Muscle of leg (tissue), 11 donors: ENCODE measurements around the gene FCHSD2. TPM values are rescaled to one million over a fixed set of nuclear protein-coding genes. Genes with fewer than 3 reads are reported as not detected.
"Not testable (repeated sequence)": the region's sequence is repeated elsewhere in the genome, so short reads cannot be mapped to it uniquely, and the experiment has no call there.

Experiments used
- DNase-seq: peaks from one replicate; pipeline ENCODE4 v3.0.0; 2013
- H3K27ac ChIP-seq: one replicate; pipeline ENCODE4 v1.5.1; 2013; ENCODE audit warnings: mild to moderate bottlenecking, low read length, control low read depth
- H3K27me3 ChIP-seq: one replicate; pipeline ENCODE4 v1.6.1; 2013; ENCODE audit warnings: low read length; ENCODE audit not compliant: control insufficient read depth, insufficient read depth
- H3K36me3 ChIP-seq: one replicate; pipeline ENCODE4 v1.6.1; 2013; ENCODE audit warnings: low read length; ENCODE audit not compliant: control insufficient read depth, insufficient read depth
- H3K4me1 ChIP-seq: one replicate; pipeline ENCODE4 v1.6.1; 2013; ENCODE audit warnings: low read length; ENCODE audit not compliant: control insufficient read depth, insufficient read depth
- H3K4me3 ChIP-seq: one replicate; pipeline ENCODE4 v1.5.1; 2013; ENCODE audit warnings: low read length, control low read depth
- H3K9me3 ChIP-seq: replicated peaks from 2 replicates; pipeline ENCODE4 v1.6.1; 2013; ENCODE audit warnings: low read depth, low read length; ENCODE audit not compliant: control insufficient read depth
- WGBS: methylation state at CpG from one replicate; pipeline ENCODE4 v1.1.5; 2013; ENCODE audit warnings: missing lambda C conversion rate; ENCODE audit not compliant: insufficient coverage; 5-methylcytosine and 5-hydroxymethylcytosine counted together
- polyA plus RNA-seq, 8 donors: library from polyadenylated mRNA; unstranded; fragments of 120-200 nt; gene quantifications; one replicate each; pipeline versions ENCODE4 v1.2.1 to v1.2.3, GENCODE V29; 2013; ENCODE audit warnings: inconsistent platforms in 1 of 8, low replicate concordance in 1 of 8; ENCODE audit not compliant: insufficient read length in 8 of 8, insufficient read depth in 1 of 8
- total RNA-seq: library from RNA; stranded (reverse); fragments of 120-200 nt; gene quantifications from one replicate; pipeline ENCODE4 v1.2.4, GENCODE V29; 2013

The FCHSD2 gene
- total and polyA plus RNA-seq, 9 donors, result 13.7 to 29.3 (median 24.2) TPM

GRCh38 chr11:72989727-72990126 lies 152.4 kb downstream of the FCHSD2 start:
- H3K4me3 ChIP-seq, result no peak overlapping the region
- H3K9me3 ChIP-seq, result no peaks in the 10 kb centered on the region
- H3K27ac ChIP-seq, result no peak overlapping the region
- H3K27me3 ChIP-seq, result no peaks in the 10 kb centered on the region
- peaks cover under 1% of the 10 kb centered on the region for H3K4me1 ChIP-seq
- WGBS, result 0% methylated on average over 1 of the region's 1 CpG
- DNase-seq, result no peak
- peaks cover under 1% of the 10 kb centered on the region for H3K36me3 ChIP-seq

DNA sequence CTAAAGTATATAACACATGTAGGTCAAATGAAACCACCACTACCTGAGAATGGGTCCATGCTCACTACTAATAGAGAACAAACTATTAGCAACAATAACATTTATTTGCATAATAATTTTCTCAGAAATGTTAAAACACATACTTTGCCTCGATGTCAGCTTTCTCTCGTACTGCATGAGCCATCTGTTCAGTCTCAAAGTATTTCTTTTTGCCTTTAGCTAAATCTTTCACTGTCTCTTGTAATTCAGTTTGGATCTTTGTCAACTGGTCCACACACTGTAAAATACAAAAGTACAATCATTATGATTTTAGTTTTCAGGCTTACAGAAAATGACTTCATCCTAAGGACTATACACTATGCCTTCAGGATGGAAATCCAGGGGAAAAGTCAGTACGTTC lies 153.3 kb downstream of the FCHSD2 start:
- no peaks in the 10 kb centered on the region for H3K27me3 ChIP-seq
- no peak for DNase-seq
- no peaks in the 10 kb centered on the region for H3K9me3 ChIP-seq
- H3K27ac ChIP-seq, result no peak overlapping the region
- H3K36me3 ChIP-seq, result peaks cover 4% of the 10 kb centered on the region
- H3K4me3 ChIP-seq, result no peak overlapping the region
- peaks cover 2% of the 10 kb centered on the region for H3K4me1 ChIP-seq
- 62% methylated on average over 3 of the region's 3 CpGs for WGBS

GRCh38 chr11:72985645-72986044 lies 156.5 kb downstream of the FCHSD2 start:
- Histone ChIP-seq H3K27ac (peak overlapping the region; percentile 84), H3K9me3 (no peaks in the 10 kb centered on the region), H3K36me3 (peaks cover 7% of the 10 kb centered on the region), H3K27me3 (no peaks in the 10 kb centered on the region), H3K4me3 (no peak overlapping the region), H3K4me1 (peaks cover 2% of the 10 kb centered on the region)
- DNase-seq, result peak; percentile 79

DNA sequence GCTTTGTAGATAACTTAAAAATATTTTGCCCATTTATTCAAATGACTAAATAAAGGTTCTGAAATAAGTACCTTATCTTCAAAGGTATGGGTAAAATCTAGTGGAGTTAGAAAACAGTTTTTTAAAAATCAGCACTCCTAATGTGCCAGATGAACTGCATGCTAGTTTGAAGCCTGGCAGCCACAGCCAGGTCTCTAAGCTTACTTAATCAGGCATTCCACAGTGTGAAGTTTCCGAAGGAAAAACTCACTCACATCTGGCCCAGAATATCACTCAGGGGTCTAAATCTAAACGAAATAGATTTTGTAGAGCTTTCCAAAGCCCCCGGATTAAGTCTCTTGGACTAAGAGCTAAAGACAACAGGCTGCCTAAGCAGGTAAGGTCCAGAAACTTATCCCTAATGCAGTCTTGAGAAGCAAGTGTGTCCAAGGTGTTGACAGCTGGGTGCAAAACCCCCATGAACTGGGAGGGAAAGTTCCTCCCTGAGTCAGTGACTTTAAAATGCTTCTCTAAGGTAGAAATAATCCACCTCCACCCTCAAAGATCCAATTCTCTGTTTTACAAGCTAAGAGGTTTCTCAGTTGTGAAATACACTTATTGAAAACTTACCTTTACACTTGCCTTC lies 157.6 kb downstream of the FCHSD2 start:
- peak overlapping the region; percentile 71 for H3K27ac ChIP-seq
- no peaks in the 10 kb centered on the region for H3K9me3 ChIP-seq
- no peaks in the 10 kb centered on the region for H3K27me3 ChIP-seq
- 14% methylated on average over 1 of the region's 3 CpGs for WGBS
- H3K36me3 ChIP-seq, result peaks cover 7% of the 10 kb centered on the region
- peak; percentile 63 for DNase-seq
- no peak overlapping the region for H3K4me3 ChIP-seq
- H3K4me1 ChIP-seq, result peaks cover 2% of the 10 kb centered on the region

- H3K4me3 ChIP-seq, result no peak overlapping the region
- peaks cover 2% of the 10 kb centered on the region for H3K4me1 ChIP-seq
- no peaks in the 10 kb centered on the region for H3K27me3 ChIP-seq
- no CpG with 5 or more reads among the region's 2 CpGs for WGBS
- no peaks in the 10 kb centered on the region for H3K9me3 ChIP-seq
- no peak overlapping the region for H3K27ac ChIP-seq
- DNase-seq, result no peak
- peaks cover 7% of the 10 kb centered on the region for H3K36me3 ChIP-seq
These were observed 158.6 kb downstream of the FCHSD2 start for GRCh38 chr11:72983560-72983959.

DNA sequence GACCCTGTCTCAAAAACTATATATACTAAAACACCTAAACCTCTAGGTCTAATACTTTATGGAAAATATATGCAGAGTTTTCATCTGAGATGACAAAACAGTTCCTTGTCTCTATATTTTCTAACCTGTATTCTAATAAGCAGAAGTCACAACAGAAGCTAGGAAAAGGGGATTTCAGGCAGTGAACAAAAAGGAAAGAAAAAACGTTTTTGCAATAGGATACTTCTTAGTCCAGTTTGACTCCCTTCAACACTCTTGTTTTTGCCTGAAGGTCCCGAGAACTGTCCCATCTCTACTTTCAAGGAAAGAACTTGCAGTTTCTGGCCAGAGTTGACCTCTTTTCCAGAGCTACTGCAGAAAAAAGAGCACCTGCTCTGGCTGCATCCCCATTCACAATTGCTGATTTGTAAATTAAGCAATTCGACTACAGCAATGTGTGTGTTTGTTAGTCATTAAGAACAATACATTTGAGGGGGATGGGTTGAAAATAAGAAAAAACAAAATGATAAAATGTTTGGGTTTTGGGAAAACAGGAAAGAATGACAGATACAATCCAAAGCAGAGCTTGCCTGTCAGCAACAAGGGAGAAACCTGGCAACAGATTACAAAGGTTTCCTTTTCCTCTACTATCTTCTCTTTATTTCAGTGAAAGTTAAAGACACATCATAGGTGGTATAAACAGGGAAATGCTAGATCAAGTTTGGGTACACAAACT lies 160.0 kb downstream of the FCHSD2 start:
- no peak overlapping the region for H3K27ac ChIP-seq
- DNase-seq, result no peak
- H3K4me3 ChIP-seq, result no peak overlapping the region
- H3K9me3 ChIP-seq, result no peaks in the 10 kb centered on the region
- no peaks in the 10 kb centered on the region for H3K27me3 ChIP-seq
- no CpG with 5 or more reads among the region's 3 CpGs for WGBS
- peaks cover 2% of the 10 kb centered on the region for H3K4me1 ChIP-seq
- H3K36me3 ChIP-seq, result peaks cover 10% of the 10 kb centered on the region

- Histone ChIP-seq H3K9me3 (no peaks in the 10 kb centered on the region), H3K36me3 (peaks cover 10% of the 10 kb centered on the region), H3K4me3 (no peak overlapping the region), H3K27ac (no peak overlapping the region), H3K27me3 (no peaks in the 10 kb centered on the region), H3K4me1 (peaks cover 2% of the 10 kb centered on the region)
- DNase-seq, result no peak
- WGBS, result no CpG with 5 or more reads among the region's 1 CpG
These were observed 161.0 kb downstream of the FCHSD2 start for GRCh38 chr11:72981080-72981479.

DNA sequence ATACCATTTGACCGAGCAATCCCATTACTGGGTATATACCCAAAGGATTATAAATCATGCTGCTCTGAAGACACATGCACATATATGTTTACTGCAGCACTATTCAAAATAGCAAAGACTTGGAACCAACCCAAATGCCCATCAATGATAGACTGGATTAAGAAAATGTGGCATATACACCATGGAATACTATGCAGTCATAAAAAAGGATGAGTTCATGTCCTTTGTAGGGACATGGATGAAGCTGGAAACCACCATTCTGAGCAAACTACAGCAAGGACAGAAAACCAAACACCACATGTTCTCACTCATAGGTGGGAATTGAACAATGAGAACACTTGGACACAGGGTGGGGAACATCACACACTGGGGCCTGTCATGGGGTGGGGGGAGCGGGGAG lies 164.3 kb downstream of the FCHSD2 start:
- H3K4me1 ChIP-seq, H3K27ac ChIP-seq: not testable (repeated sequence)
- no CpG with 5 or more reads among the region's 2 CpGs for WGBS

GRCh38 chr11:72976522-72976892 lies 165.6 kb downstream of the FCHSD2 start:
- H3K27ac ChIP-seq, DNase-seq, H3K4me3 ChIP-seq, H3K36me3 ChIP-seq, H3K4me1 ChIP-seq, H3K27me3 ChIP-seq, H3K9me3 ChIP-seq: not testable (repeated sequence)
- WGBS, result no CpG with 5 or more reads among the region's 1 CpG

More for the DNA sequence above, 164.3 kb downstream of the FCHSD2 start:
- H3K4me3 ChIP-seq, H3K9me3 ChIP-seq, H3K36me3 ChIP-seq, H3K27me3 ChIP-seq, DNase-seq: not testable (repeated sequence)

DNA sequence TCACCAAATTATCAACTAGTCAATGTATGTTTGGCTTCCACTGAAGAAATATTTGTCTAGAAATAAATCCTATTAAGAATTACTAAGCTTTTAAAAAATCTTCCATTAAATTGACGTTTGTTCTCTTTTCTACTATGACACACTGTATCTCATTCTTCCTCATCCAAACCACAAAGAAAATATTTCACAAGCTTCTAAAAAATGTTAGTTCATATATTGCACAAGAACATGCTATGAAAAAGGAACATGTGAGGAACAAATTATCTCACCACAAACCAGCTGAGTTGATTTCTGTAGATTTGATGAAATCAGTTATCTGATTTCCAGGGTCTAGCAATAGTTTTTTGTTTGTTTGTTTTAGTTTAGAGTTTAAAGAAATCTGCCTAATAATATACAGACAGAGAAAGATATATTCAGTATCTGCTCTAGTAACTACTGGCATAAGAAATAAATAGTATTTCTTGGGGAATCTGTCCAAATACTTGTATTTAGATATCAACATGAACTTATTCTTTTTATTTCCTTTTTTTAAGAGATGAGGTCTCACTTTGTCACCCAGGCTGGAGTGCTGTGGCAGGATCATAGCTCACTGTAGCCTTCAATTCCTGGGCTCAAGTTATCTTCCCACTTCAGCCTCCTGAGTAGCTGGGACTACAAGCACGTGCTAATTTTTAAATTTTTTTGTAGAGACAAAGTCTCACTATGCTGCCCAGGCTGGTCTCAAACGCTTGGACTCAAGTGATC lies 166.2 kb downstream of the FCHSD2 start:
- no peaks in the 10 kb centered on the region for H3K4me1 ChIP-seq
- no peak overlapping the region for H3K27ac ChIP-seq
- no peaks in the 10 kb centered on the region for H3K9me3 ChIP-seq
- H3K36me3 ChIP-seq, result peaks cover 5% of the 10 kb centered on the region
- H3K4me3 ChIP-seq, result no peak overlapping the region
- DNase-seq, result peak; percentile 60
- H3K27me3 ChIP-seq, result no peaks in the 10 kb centered on the region
- WGBS, result no CpG with 5 or more reads among the region's 3 CpGs
